Ishikawa (cell line): ENCODE results near the gene RASGEF1B.

Experiments used
- EGR1 ChIP-seq: IDR thresholded peaks from 2 replicates; pipeline ENCODE4 v1.6.1; 2012
- EP300 ChIP-seq: IDR thresholded peaks from 2 replicates; pipeline ENCODE4 v1.6.1; 2012; ENCODE audit warnings: borderline replicate concordance
- FOXM1 ChIP-seq: IDR thresholded peaks from 2 replicates; pipeline ENCODE4 v1.6.1; 2012; ENCODE audit warnings: low read depth, borderline replicate concordance
- NFIC ChIP-seq: IDR thresholded peaks from 2 replicates; pipeline ENCODE4 v1.6.1; 2012
- RAD21 ChIP-seq: IDR thresholded peaks from 2 replicates; pipeline ENCODE4 v1.6.1; 2012; ENCODE audit warnings: low read depth
- TAF1 ChIP-seq: IDR thresholded peaks from 2 replicates; pipeline ENCODE4 v1.6.1; 2012; ENCODE audit warnings: low read depth, mild to moderate bottlenecking
- TCF12 ChIP-seq: IDR thresholded peaks from 2 replicates; pipeline ENCODE4 v1.6.1; 2012; ENCODE audit warnings: low read depth
- TEAD4 ChIP-seq: IDR thresholded peaks from 2 replicates; pipeline ENCODE4 v1.6.1; 2012
- YY1 ChIP-seq: IDR thresholded peaks from 2 replicates; pipeline ENCODE4 v1.6.1; 2012; ENCODE audit warnings: low read depth
- TF ChIP-seq, protein P1 (sequence below): IDR thresholded peaks from 2 replicates; pipeline ENCODE4 v1.6.1; 2012
- TF ChIP-seq, protein P2 (sequence below): IDR thresholded peaks from 2 replicates; pipeline ENCODE4 v1.6.1; 2012; ENCODE audit warnings: low read depth, mild to moderate bottlenecking

DNA sequence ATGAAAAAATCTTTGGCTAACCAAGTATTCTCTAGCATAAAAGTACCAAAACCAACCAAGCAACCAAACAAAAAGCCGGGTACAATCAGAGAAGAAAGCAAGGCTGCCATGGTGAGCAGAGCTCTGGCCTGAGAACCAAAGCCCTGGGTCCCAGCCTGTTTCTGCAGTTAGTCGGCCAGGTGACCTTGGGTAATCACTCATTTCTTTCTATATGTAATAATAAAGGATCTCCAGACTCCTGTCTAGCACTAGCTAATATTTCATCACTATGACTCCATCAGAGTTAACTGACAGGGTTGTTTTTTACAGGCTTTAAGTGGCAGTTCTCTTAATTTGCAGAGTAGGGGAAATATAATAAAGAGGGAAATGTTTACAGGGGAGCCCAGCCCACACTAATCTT, 34.0 kb upstream of the RASGEF1B start:
- TF ChIP-seq, protein P1, sequence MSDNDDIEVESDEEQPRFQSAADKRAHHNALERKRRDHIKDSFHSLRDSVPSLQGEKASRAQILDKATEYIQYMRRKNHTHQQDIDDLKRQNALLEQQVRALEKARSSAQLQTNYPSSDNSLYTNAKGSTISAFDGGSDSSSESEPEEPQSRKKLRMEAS: no peak
- no peak for TF ChIP-seq YY1
- TF ChIP-seq NFIC: no peak
- TF ChIP-seq, protein P2, sequence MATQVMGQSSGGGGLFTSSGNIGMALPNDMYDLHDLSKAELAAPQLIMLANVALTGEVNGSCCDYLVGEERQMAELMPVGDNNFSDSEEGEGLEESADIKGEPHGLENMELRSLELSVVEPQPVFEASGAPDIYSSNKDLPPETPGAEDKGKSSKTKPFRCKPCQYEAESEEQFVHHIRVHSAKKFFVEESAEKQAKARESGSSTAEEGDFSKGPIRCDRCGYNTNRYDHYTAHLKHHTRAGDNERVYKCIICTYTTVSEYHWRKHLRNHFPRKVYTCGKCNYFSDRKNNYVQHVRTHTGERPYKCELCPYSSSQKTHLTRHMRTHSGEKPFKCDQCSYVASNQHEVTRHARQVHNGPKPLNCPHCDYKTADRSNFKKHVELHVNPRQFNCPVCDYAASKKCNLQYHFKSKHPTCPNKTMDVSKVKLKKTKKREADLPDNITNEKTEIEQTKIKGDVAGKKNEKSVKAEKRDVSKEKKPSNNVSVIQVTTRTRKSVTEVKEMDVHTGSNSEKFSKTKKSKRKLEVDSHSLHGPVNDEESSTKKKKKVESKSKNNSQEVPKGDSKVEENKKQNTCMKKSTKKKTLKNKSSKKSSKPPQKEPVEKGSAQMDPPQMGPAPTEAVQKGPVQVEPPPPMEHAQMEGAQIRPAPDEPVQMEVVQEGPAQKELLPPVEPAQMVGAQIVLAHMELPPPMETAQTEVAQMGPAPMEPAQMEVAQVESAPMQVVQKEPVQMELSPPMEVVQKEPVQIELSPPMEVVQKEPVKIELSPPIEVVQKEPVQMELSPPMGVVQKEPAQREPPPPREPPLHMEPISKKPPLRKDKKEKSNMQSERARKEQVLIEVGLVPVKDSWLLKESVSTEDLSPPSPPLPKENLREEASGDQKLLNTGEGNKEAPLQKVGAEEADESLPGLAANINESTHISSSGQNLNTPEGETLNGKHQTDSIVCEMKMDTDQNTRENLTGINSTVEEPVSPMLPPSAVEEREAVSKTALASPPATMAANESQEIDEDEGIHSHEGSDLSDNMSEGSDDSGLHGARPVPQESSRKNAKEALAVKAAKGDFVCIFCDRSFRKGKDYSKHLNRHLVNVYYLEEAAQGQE: no peak
- no peak for TF ChIP-seq TCF12
- no peak for TF ChIP-seq FOXM1
- TF ChIP-seq TEAD4: no peak
- TF ChIP-seq RAD21: no peak
- TF ChIP-seq TAF1: no peak
- TF ChIP-seq EP300: no peak
- TF ChIP-seq EGR1: no peak
